G401 (cell line): ENCODE data around the gene ZBTB25. TPM values are rescaled to one million over a fixed set of nuclear protein-coding genes. Genes with fewer than 3 reads are reported as not detected.

ENCODE experiments used
- DNase-seq: peaks from one replicate; pipeline ENCODE4 v3.0.0-alpha.2; 2015; ENCODE audit warnings: low spot score
- in situ Hi-C: cut with HindIII; loops from 2 replicates; pipeline ENCODE4 v1.10.0; 2016; ENCODE audit warnings: low sequenced_read_pairs, mixed read lengths
- total RNA-seq: library from RNA; depleted of rRNA; stranded (reverse); fragments of >200 nt; shearing (Covaris generic); gene quantifications from 2 replicates; pipeline ENCODE4 v1.2.3, GENCODE V29; 2014

Gene ZBTB25
- total RNA-seq, 1 experiment from 2014 or later, result 3.1 TPM

- DNase-seq, result no peak
- in situ Hi-C loops, result no loop called here
These were observed 55.6 kb downstream of the ZBTB25 start for GRCh38 chr14:64447876-64448670.

DNA sequence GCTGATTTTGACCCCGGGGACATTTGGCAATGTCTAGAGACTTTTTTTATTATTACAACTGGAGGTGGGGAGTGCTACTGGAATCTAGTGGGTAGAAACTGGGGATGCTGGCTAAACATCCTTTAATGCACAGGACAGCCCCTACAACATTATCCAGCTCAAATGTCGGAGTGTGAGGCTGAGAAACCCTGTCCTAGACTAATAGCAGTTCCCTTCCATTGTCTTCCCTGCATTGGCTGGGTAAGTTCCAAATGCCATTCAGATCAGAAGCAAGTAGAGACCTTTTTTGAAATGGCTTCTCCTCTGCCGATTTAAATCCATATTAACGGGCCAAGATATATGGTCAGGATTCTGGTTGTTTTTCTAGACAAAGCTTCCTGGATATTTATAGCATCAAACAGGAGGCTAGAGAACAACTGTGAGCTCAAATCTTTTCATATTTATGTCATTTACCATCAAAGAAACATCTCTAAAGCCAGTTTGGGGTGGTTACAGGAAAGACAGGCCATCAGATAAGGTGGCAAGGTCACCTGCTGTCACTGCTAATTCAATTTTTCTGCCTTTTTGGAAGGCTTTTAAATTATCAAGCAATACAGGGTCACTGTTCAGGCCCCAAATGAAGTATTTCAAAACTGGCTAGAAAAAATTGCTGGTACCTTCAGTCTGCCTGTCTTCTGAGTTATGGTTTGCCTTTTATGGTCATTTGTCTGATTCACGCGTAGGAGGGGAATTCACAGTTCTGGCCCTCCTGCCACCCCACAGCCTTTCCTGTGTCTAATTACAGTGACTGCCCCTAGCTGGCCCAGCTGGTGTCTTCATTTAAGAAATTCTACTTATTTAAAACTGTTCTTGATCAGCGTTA, 58.4 kb downstream of the ZBTB25 start:
- in situ Hi-C loops, result no loop called here
- DNase-seq, result peak; percentile 64

DNA sequence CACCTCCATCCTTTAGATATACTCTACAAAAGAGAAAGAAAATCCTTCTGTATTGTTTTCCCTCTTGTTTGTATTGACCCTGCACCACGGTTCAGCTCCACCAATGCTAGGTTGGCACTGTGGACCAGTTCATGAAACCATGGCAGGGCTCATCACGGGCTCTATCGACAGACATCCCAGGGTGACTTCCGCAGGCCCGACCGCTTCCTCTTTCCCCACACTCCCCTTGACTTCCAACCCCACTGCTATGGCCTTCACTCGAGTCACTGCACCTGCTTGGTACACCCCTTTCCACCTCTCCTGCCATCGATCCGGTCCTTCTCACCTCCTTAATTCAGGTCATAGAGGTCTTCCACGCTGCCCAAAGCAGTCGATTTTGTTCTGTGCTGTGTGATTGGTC, 59.5 kb downstream of the ZBTB25 start:
- DNase-seq, result no peak
- in situ Hi-C loops, result no loop called here

DNA sequence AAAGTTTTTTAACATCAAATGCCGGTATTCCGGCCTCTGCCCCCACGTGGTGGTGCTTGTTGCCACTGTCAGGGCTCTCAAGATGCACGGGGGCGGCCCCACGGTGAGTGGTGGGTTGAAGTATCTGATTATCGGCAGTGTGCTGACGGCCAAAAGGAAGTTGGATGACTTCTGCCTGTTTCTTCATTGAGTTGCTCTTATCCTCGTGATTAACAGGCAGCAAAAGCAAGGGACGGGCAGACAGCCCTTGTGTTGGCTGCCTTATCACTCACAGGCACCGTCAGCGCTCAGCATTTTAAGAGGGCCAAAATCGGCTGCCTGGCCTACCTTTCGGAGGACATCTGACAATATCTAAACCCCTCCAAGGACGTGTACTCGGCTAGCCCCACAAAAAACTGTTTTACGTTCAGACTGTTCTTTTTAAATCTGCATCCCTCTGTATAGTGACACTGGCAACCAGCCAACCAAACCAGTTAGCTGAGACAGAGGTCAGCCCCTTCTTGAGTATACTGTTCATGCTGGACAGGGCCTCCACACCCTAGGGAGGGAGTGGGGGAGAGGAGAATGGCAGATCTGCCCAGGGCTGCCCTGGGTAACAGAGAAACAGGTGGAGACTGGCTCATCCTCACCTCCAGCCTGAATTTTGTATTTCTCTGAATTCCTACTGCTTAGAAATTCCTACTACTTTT, 61.2 kb downstream of the ZBTB25 start:
- in situ Hi-C loops, result no loop called here
- no peak for DNase-seq

DNA sequence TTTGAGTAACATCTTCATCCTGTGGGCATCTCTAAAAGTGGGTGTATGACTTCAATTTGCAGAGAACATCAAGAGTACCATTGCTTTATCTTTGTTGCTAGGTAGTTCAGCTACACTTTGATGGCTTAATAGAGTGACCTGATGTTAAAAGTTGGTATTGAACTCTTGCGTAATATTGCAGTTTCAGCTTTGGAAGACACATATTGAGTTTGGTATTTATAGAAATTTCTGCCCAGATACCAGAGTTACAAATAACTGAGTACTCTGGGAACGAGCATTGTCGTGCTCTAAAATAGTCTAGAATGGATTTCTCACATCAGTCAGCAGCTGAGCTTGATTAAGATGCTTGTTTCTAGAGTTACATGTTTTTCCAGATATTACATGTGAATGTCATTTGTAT, 63.1 kb downstream of the ZBTB25 start:
- DNase-seq, result no peak

GRCh38 chr14:64439141-64439540, 64.5 kb downstream of the ZBTB25 start:
- no peak for DNase-seq
- in situ Hi-C loops, result no loop called here

More for the DNA sequence above, 63.1 kb downstream of the ZBTB25 start:
- in situ Hi-C loops, result no loop called here

GRCh38 chr14:64438181-64438841, 65.3 kb downstream of the ZBTB25 start:
- no peak for DNase-seq
- in situ Hi-C loops, result no loop called here

GRCh38 chr14:64434528-64434927, 69.1 kb downstream of the ZBTB25 start:
- in situ Hi-C loops, result no loop called here
- no peak for DNase-seq

GRCh38 chr14:64423987-64424386, 79.7 kb downstream of the ZBTB25 start:
- no peak for DNase-seq
- in situ Hi-C loops, result no loop called here

DNA sequence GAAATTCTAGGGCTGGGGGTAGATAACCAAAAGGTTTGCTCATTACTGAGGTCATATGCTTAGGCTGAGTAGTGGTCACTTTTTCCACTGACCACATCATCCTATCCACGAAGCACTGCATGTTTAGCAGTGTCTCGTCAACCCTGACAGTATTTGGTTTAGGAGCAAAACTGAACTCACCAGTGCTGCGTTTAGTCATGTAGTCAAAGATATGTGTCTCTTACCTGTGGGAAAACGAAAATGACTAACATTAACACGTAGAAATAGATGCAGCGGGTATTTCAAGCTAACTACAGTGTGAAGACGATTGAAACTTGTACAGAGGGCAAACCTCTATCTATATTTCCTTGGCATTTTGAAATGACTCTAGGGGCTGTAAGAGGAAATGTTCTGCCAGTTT, 80.9 kb downstream of the ZBTB25 start:
- in situ Hi-C loops, result no loop called here
- DNase-seq, result no peak

GRCh38 chr14:64422005-64422404, 81.6 kb downstream of the ZBTB25 start:
- in situ Hi-C loops, result no loop called here

GRCh38 chr14:64421166-64421565, 82.5 kb downstream of the ZBTB25 start:
- in situ Hi-C loops, result no loop called here
- DNase-seq, result no peak

More at GRCh38 chr14:64422005-64422404, 81.6 kb downstream of the ZBTB25 start:
- DNase-seq, result no peak

GRCh38 chr14:64419003-64419402, 84.6 kb downstream of the ZBTB25 start:
- in situ Hi-C loops, result no loop called here

GRCh38 chr14:64417771-64418125, 85.9 kb downstream of the ZBTB25 start:
- in situ Hi-C loops, result no loop called here
- DNase-seq, result no peak

More at GRCh38 chr14:64419003-64419402, 84.6 kb downstream of the ZBTB25 start:
- no peak for DNase-seq

GRCh38 chr14:64417055-64417770, 86.4 kb downstream of the ZBTB25 start:
- no peak for DNase-seq
- in situ Hi-C loops, result no loop called here

DNA sequence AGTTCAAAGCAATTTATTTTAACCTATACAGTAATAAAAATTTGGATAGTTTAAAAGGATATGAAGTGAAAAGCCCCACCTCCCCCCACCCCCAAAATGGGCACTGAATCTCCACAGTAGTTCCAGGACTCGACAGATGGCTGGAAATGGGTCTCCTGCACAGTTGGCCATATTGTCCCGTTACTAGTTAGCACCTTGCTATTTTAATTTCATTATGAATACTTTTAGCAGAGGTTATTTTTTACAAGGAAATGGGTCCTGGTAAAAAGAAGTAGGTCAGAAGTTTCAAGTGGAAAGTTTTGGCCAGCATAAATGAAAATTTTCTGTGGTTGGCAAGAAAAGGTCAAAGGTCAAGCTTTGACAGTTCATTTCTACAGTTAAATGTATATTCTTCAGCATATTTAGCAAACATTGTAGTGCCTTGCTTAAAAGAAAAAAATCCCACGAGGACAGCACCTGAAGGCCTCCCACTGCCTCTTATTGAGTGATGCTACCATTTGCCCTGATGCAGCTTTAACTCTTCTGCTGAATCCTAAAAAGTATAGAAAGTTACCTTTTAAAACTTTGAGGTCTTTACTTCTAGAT, 87.2 kb downstream of the ZBTB25 start:
- no peak for DNase-seq
- in situ Hi-C loops, result no loop called here

GRCh38 chr14:64412237-64412636, 91.4 kb downstream of the ZBTB25 start:
- no peak for DNase-seq
- in situ Hi-C loops, result no loop called here

DNA sequence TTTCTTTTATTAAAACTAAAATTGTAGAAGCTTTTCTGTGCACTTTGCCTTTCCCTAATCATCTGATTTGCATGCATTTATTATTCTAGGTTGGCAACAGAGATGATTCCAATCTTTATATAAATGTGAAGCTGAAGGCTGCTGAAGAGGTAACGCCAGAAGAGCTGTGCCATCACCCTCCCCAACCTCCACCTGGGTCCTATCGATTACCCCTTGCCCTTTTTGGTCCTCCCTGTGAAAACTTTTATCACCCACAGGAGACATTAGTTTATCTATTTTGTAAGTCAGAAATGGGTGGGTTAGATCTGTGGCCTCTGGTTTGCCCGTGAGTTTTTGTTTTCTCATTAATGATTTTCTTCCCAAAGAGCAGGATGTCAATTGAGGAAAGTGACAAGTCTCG, 92.6 kb downstream of the ZBTB25 start:
- DNase-seq, result no peak
- in situ Hi-C loops, result no loop called here
